Iris pigment epithelial cell (primary cell): ENCODE results near the gene PATJ.

Experiments used
- DNase-seq: peaks from one replicate; pipeline ENCODE4 v3.0.0-alpha.2; 2011; ENCODE audit warnings: low read depth

PATJ gene

GRCh38 chr1:61983236-61983635, 241.0 kb downstream of the PATJ start:
- DNase-seq, result no peak

- DNase-seq, result no peak
Observed at GRCh38 chr1:61992257-61992656, 250.0 kb downstream of the PATJ start.

- DNase-seq, result peak; percentile 47
Observed at GRCh38 chr1:61993331-61993961, 251.2 kb downstream of the PATJ start.

- DNase-seq, result no peak
Observed at GRCh38 chr1:61995641-61996040, 253.4 kb downstream of the PATJ start.

- no peak for DNase-seq
Observed at GRCh38 chr1:61997123-61997522, 254.8 kb downstream of the PATJ start.

DNA sequence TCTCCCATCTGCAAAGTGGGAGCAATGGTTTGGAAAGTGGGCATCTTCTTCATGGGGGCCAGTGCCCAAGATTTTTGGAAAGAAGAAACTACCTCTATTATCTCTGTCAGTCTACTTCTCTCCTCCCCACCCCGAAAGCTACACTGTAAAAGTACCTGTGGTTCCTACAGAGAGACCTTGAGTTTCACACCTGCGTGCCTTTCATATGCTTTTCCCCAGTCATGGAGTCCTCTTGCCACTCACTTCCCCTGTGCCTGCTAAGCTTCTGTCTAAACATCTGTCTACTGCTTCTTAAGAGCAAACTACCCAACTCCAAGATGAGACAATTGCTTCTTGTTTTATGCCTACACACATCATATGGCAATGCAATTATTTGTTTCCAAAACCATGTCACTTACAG, 261.5 kb downstream of the PATJ start:
- no peak for DNase-seq

DNA sequence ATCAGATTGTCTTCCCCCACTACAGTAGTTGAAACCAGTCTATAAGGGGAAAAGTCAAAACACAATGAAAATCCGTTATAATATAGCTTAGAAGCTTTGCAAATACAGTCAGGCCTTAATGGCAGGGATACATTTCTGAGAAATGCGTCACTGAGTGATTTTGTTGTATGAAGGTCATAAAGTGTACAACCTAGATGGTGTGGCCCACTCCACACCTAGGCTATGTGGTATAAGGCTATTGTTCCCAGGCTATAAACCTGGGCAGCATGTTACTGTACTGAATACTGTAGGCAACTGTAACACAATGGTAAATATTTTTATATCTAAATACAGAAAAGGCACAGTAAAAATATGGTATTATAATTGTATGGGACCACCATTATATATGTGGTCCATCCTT, 264.4 kb downstream of the PATJ start:
- no peak for DNase-seq

GRCh38 chr1:62011006-62011405, 268.7 kb downstream of the PATJ start:
- DNase-seq, result no peak

- DNase-seq, result no peak
Observed at GRCh38 chr1:62012095-62012494, 269.8 kb downstream of the PATJ start.

GRCh38 chr1:62012836-62013235, 270.6 kb downstream of the PATJ start:
- no peak for DNase-seq

GRCh38 chr1:62013264-62013663, 271.0 kb downstream of the PATJ start:
- no peak for DNase-seq

- no peak for DNase-seq
Observed at GRCh38 chr1:62022382-62022983, 280.2 kb downstream of the PATJ start.

GRCh38 chr1:62024690-62025089, 282.4 kb downstream of the PATJ start:
- no peak for DNase-seq

- DNase-seq, result no peak
Observed at GRCh38 chr1:62025154-62025553, 282.9 kb downstream of the PATJ start.

- no peak for DNase-seq
Observed at GRCh38 chr1:62025892-62026291, 283.6 kb downstream of the PATJ start.

DNA sequence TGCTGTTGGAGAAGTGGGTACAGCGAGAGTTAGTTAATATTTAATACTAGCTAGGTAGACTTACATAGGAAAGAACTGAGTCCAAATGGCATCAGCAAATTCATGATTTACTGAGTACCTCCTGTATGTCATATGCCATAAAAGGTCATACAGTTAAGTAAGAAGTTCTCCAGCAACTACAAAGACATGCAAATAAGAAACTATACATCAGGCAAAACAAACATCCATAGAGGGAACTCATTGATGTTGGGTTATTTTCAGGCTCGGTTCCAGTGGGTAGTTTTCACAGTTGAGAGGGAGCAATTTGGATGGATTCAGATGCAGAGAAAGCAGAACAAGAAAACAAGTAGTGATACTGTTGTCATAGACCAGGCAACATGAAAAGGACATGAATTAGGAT, 287.4 kb downstream of the PATJ start:
- DNase-seq, result no peak

- DNase-seq, result no peak
Observed at GRCh38 chr1:62034790-62035189, 292.5 kb downstream of the PATJ start.

GRCh38 chr1:62037274-62037673, 295.0 kb downstream of the PATJ start:
- DNase-seq, result no peak

- DNase-seq, result no peak
Observed at GRCh38 chr1:62038594-62039284, 296.5 kb downstream of the PATJ start.

DNA sequence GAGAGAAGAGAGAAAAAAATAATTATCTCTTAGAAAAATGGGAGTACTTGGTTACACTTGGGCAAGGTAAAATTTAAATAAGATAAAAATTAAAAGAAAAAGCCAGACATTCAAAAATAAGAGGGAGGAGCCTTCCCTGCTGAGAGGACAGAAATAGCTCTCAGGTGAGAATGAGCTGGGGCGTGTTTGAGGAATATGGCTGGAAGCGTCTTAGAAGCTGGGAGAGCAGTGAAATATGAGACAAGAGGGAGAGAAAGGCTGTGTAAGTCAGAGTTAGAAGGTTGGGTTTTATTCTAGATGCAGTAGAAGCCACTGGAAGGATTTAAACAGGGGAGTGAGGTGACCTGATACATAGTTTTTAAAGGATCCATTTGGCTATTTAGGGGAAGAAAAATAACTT, 298.2 kb downstream of the PATJ start:
- no peak for DNase-seq

GRCh38 chr1:62040973-62041372, 298.7 kb downstream of the PATJ start:
- no peak for DNase-seq

DNA sequence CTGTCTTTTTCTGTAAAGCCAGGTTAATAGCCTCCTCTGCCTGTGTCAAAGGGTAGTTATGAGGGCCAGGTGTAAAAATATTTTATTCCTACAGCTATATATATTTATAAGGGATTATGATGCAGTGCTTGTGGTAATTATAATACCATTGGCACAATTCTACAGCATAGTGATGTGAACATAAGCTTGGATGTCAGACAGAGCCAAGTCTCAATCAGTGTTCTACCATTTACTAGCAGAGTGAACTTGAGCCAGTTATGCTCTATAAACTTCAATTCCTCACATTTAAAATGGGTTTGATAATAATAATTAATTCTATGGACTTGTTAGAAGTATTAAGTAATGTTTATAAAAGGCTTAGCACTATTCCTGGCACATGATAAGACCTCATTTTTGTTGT, 300.9 kb downstream of the PATJ start:
- no peak for DNase-seq

- DNase-seq, result peak; percentile 38
Observed at GRCh38 chr1:62045574-62045973, 303.3 kb downstream of the PATJ start.

- DNase-seq, result no peak
Observed at GRCh38 chr1:62046927-62047326, 304.6 kb downstream of the PATJ start.
